Liver (tissue), 3 donors: ENCODE data around the gene MYH11.

Experiments used
- CTCF ChIP-seq: fragments of 150-350 bp; IDR thresholded peaks from 2 replicates; pipeline ENCODE4 v1.5.1; 2017; ENCODE audit warnings: improper control_type of control experiment, low read depth, low read length; ENCODE audit not compliant: missing input control
- HNF4A ChIP-seq, 2 donors: conservative IDR thresholded peaks; 2 replicates each; pipeline ENCODE4 v1.6.1; 2016; ENCODE audit warnings: antibody characterized with exemption in 2 of 2, mild to moderate bottlenecking in 2 of 2
- JUND ChIP-seq, 2 donors: IDR thresholded peaks; 2 replicates each; pipeline ENCODE4 v1.6.1; 2016; ENCODE audit warnings: antibody characterized with exemption in 2 of 2
- SP1 ChIP-seq: IDR thresholded peaks from 2 replicates; pipeline ENCODE4 v1.6.1; 2018; ENCODE audit warnings: antibody characterized with exemption, mild to moderate bottlenecking
- TAF1 ChIP-seq: conservative IDR thresholded peaks from 2 replicates; pipeline ENCODE4 v1.6.1; 2016; ENCODE audit warnings: antibody characterized with exemption, mild to moderate bottlenecking
- TF ChIP-seq, protein P1 (sequence below): IDR thresholded peaks from 2 replicates; pipeline ENCODE4 v1.6.1; 2016; ENCODE audit warnings: antibody characterized with exemption
- donor health status: healthy.
- donor health status: healthy.

- no peak for TF ChIP-seq CTCF
- no peak for TF ChIP-seq HNF4A (conservative IDR thresholded peaks at IDR 0.05)
- no peak for TF ChIP-seq JUND (IDR thresholded peaks at IDR 0.05)
- TF ChIP-seq TAF1 = no peak
- TF ChIP-seq, protein P1, sequence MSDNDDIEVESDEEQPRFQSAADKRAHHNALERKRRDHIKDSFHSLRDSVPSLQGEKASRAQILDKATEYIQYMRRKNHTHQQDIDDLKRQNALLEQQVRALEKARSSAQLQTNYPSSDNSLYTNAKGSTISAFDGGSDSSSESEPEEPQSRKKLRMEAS = no peak
- no peak for TF ChIP-seq SP1
These were observed 3.8 kb downstream of the MYH11 start for GRCh38 chr16:15853021-15853420.
